Measurements from ENCODE around the gene SEPTIN5.

SEPTIN5 gene

DNA sequence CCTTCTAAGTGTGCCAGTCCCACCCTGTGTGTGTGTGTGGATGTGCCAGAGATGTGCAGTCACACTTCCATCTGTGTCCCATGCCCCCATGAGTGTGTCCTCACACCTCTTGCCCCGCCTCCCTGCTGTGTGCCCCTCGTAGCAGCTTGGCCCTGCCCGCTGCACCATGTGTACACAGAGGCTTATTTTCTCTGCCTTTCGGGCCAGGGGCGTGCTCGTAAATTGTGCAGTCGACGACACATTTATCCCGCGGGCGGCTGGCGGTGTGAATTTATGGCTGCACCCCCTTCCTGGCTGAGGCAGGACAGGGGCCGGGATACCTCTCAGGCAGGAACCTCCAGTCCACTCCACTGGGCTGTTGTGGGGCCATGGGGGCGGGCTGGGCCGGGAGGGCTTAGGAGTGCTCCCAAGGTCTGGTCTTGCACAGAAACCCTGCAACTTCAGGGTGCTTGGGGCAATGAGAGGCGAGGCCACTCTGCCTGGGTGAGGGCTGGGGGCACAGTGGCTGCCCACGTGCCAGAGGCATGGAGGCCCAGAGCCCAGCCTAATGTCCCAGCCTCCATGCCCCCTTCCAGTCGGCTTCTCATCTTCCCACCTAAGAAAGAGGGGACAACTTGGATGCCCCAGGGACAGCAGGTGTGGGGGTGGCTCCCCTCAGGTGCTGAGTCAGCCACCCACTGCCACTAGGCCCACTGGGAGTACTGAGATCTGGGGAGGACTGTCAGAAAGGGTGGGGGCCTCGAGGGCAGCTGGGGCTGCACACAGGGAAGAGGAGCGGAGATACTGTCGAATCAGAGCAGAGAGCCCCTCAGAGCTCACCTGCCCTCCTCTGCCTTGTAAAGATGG, 21.6 kb downstream of the SEPTIN5 start:
- no peak for DNase-seq

DNA sequence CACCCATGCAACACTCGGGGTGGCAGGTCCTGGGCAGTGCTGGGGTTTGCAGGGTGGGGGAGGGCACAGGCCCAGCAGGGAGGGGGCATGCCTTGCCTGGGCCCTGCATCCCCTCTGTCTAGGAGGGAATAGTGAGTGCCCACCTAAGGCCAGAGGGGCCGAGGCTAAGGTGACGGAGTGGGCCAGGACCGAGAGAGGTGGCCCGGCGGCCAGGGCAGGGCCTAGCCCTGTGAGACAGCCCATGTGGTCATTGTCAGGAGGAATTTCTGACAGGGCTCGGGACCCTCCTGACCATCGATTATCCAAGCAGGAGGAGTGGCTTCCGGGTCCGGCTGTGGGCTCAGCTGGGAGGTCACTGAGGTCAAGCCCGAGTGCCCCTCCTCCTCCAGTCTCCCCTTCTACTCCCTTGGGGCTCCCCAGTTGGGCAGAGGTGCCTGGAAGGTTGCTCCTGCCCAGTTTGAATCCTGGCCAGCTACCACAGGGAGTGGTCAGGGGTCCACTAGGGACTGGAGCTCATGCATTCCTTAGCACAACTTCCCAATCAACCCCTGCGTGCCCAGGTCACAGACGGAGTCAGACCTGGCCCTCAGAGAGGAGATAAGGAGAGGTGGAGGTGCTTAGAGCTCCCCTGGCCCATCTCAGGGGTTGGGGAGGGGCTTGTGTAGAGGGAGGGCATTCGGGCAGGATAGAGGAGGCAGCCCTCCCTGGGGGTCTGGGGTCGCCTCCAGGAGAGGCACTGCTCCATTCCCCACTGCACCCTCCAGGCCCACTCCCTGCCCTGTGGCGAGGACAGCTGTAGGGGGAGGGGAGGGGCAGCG, 23.8 kb downstream of the SEPTIN5 start:
- DNase-seq: no peak

DNA sequence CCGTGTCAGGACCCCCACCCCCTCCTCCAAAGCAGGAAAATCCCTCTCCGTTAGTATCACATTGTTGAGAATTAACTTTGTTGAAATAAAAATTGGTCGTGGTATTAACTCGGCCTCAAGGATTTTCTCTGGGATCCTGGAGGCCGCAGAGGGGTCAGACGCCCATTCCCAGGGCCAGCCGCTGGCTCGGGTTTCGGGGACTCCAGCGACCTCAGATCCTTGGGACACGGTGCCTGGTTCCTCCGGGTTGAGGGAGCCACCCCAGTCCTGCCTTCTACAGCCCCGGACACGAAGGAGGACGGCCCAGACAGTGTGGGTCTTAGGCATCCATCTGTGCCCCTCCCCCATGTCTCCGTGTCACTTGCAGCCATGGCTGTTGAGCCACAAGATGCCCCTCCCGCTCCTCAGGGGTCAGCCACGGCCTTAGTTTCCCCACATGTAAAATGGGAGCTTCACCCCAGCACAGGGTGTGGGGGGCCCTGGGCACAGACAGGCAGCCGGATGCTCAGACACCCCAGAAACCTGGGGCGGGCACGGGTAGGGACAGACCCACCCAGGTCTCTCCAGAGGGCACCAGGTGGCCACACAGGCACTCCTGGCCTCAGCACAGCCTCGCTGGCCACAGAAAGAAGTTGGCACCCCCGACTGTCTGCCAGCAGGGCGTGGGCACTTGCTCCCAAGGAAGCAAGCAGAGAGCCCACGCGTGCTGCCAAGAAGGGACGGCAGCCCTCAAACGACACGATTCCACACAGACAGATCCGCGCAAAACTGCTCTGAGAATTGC, 24.6 kb downstream of the SEPTIN5 start:
- DNase-seq: no peak

DNA sequence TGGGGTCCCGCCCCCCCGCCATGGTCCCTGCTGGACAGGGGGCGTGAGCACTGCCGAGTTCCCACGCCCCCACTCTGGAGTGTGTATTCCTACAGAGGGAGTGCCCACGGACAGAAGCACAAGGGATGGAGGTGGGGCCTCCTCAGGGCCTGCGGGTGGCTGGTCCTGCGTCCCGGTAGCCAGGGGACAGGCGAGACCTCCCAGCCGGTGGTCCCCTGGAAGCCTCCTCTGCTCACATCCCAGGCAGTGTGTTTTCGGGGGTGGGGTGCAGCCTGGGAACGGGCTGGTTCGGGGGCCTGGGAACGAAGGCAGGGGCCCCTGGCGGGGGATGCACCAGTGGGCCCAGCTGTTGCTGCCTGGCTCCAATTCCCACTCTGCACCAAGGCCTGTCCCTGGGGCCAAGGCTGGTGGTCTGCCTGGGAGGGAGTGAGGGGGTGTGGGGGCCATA, 25.2 kb downstream of the SEPTIN5 start:
- DNase-seq: no peak

DNA sequence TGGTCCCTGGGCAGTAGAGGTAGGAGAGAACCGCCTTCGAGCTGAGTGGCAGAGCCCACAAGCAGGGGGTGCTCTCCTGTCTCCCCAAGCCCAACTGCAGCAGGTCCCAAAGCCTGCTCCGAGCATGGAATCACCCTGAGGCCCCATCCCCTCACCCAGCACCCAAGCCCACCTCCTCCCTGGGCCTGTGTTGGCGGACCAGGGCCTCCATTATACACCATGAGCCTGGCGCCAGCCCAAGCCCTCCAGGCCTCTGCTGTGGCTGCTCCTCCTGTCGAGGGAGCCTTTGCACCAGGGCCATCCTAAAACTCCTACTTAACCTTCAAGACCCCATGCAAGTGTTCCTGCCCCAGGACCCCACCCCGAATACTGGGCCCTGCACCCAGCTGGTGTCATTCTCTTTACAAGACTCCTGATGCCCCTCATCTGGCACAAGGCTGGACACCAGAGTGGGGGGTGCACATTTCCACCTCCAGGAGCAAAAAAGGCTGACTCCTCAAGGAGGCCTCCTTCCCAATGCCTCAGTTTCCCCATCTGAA, 25.7 kb downstream of the SEPTIN5 start:
- no peak for DNase-seq

DNA sequence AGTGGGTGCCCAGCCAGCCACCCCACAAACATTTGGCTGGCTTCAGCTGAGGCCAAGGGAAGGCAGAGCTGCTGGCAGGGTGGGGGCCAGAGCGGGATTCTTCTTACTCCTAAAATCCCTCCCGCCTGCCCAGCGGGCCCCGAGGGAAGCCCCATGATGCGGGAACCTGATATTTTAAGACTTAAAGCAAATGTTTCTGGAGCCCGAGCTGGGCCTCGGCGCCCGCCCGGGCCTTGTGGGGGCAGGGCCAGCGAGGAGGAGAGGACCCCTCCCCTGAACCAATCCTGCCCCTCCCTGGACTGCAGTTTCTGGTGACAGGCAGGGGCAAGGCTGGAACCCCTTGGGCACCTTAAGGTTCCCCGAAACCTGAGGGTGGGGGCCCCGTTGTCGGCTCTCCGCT, 26.3 kb downstream of the SEPTIN5 start:
- DNase-seq: no peak

DNA sequence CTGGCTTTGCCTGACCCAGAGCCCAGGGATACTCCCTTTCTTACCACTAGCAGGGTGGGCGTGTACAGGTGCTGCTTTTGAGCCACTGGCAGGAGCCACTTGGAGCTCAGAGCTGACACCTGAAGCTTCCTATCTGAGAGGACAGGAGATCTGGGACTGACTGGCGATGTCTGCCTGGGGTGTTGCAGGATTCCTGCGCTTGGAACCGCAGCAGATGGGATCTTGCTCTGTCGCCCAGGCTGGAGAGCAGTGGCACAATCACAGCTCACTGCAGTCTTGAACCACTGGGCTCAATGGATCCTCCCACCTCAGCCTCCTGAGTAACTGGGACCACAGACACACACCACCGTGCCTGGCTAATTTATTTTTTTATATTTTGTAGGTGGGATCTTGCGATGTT, 26.8 kb downstream of the SEPTIN5 start:
- DNase-seq: no peak

DNA sequence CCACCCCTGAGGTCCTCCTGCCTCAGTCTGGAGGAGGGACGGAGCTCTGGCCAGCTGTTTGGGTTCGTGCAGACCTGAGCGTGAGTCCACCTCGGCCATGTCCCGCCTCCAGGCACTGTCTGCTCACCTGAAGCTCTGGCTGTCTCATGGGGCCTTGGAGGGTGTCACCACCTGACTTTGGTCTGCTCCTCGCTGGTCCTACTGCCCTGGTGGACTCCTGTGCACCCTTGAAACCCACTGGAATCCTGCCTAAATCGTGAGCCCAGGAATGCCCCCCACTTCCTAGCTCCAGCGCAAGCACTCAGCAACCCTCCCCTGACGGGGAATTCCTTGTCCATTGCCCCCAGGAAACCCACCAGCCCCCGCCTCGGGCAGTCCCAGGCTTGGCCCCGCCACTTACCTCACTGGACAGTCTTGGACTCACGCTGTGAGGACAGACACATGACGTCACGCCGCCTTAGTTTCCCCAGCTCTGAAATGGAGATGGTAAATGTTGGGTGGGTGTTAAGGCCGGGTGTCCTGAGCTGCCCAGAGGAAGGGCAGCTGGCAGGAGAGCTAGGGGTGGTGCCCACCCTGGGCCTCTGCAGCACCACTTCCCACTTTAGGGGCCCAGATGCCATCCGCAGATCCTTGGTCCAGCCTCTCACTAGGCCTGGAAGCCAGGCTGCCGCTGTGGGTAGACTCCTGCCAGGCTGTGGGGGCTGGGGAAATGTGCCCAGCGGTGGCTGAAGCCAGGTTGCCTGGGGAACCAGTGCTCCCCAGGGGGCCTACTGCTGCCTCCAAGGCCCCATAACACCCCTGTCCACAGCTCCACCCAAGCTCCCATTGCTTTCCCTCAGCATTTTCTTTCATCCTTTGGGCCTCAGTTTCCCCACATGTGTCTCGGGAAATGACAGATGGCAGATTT, 28.1 kb downstream of the SEPTIN5 start:
- DNase-seq: no peak

DNA sequence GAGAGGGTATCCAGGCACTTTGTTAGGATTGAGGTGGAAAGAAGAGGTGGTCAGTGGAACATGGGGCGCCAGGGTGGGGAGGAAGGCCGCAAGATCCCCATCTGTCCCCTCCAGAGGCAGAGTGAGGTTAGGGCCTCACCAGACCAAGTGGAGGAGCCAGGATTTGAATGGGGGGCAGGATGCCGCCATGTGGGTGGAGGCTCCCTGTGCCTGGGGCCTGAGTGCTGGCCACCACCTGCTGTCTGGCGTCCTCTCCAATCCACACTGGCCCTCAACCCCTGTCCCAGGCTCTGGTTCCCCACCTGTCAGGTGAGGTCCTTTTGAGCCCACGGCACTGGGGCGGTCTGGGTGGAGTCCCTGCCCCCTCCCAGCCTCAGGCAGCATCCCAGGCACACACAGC, 28.8 kb downstream of the SEPTIN5 start:
- no peak for DNase-seq

DNA sequence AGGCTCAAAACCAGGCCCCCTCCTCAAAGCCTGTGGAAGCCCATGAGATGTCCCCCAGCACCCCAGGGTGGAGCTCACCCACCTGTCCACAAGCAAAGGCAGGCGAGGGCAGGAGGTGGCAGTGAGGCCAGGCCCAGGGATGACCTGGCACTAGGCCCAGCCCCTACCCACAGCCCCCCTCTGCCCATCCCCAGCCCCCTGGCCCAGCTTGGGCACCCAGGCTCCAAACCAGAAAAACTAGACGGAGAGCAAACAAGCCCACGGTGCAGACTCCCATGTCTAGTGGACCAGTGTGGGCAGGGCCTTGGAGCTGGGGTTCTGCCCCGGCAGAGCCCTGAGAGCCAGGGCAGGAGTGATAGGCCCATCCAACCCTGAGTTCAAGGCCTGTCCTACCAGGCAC, 29.3 kb downstream of the SEPTIN5 start:
- DNase-seq: no peak

DNA sequence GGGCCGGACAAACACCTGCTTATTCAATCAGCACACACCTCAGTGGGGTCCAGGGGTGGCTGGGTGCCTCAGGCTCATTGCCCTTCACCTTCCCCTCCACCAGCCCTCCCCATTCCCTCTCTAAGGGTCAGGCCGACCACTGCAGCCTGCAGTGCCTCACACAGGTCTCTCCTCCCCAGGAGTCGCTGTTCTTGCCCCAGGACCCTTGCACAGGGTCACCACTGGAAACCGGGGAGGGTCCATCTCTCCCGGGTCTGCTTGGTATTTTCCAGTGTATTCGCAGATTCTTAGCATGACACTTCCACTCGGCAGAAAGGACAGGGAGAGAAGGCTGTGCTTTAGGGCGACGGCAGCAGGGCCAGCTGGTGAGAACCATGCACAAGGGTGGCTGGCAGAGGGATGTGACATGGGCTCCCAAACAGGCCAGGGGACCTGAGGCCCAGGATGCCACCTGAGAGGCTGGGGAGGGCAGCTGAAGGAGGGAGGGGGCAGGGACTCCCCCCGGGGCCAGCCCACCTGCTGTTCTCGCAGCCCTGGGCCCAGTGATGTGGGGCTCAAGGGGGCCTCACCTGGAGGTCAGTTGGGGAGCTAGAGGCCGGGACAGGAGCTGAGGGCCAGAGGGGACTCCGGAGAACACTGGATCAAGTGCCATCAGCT, 30.2 kb downstream of the SEPTIN5 start:
- DNase-seq: no peak

DNA sequence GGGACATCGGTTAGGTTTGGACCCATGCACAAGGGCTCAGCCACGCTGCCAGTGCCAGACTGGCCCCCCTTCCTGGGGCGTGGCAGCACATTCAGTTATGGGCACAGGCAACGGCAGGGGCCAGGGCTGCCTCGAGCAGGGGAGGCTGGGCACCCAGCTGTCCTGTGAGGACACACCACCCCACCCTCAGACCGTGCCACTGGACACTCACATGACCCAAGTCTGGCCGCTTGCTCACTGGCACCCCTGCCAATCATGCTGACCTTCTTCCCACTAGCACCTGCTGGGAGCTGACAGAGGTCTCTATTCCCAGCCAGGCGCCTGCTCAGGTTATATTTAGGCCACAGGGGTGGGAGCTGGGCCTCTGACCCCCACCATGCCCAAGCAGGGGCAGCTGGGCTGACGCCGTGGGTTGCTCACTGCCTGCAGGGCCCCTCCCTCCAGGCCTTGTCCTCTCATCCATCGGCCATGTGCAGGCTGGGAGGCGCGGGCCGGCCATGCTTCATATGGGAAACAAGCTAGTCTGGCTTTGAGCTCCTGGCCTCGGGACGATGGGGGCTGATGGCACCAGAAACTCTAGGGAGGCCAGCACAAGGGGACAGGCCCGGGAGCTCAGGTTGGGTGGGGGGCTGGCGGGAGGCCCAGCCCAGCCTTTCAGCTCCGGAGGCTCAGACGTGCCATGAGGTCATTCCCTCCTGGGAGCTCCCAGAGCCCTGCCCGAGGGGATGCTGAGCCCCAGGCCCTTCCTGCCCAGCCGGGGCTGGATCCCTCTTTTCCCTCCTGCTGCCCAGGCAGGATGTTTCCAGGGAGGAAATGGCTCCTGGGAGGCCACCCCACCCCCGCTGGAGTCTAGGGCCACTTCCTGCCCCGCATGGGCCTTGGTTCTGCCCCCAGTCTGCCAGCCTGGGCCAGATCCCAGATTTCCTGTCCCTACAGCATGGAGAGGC, 31.1 kb downstream of the SEPTIN5 start:
- DNase-seq: no peak

DNA sequence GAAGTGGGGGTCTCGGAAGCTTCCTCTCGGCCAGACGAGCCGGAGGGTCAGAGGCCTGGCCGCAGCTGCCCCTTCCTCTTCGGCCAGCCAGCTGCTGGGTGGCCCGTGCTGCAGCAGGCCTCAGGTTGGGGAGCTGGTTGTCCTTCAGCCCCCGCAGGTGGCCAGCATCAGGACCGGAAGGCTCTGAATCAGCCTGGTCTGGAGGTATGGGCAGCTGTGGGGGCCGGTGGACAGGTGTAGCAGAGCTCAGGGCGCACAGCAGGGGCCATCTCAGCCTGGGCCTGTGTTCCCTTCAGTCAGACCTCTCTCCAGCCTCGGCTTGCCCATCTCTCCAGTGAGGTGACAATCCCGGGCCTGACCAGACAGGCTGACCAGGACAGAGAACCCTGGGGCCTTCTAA, 32.4 kb downstream of the SEPTIN5 start:
- no peak for DNase-seq

DNA sequence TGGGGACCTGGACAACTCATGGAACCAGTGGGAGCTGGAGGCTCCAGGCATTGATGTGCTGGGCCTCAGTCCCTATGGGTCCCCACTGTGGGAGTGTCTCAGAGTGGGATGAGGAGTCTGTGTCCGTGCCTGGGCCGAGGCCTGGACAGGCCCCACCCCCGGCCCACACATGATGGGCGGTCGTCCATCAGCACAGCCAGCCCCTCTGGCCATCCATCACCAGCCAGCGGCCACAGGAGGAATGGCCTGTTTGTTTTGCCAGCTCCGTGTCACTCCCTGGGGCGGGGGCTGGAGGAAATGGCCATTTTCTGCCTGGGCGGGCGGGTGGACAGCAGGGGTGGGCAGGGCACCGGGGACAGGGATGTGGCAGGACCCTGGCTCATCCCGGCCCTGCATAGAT, 33.2 kb downstream of the SEPTIN5 start:
- no peak for DNase-seq

DNA sequence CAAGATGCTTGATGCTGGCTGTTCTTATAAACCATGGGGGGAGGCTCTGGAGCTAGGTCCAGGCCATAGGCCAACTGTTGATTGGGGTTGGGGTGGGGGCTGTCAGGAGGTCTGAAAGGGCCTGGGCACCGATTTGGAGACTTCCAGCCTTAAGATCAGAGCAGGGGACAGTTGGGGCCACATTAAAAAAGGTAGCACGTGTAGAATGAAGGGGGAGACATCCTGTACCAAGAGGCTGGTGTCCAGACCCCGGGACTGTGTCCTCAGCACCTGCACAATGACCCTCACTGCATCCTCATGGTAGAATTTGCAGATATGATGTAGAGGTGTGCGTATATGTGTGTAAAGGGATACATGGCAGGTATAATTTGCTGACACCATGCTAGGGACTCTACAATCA, 33.8 kb downstream of the SEPTIN5 start:
- DNase-seq: no peak

DNA sequence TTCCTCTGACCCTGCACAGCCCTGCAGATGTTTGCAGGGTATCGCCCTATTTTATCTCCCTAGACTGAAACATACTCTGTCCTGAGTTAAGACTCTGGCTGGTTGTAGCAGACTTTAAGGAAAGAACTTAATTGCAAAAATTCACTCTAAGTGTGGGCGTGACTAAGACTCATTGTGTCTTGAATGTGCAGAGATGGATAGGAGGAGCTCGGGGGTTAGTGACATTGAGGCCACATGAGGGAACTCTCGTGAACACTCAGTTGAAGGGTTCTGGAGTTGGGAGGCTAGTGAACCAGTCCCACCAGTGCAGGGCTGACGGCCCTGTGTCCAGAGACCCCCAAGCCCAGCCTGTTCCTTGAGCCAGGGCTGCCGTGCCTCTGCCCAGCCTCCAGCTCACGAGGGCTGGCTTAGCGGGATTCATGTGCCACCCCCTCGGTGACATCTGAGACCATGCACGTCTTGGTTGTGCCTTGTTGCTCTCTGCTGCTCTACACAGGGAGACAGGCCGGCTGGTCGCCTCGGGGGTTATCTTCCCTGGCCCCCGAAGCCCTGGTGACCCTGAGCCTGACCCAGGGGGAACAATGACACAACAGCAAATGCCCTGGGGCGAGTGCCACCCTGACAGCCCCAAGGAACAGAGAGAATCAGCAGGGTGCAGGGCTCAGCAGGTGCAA, 34.8 kb downstream of the SEPTIN5 start:
- DNase-seq: no peak

DNA sequence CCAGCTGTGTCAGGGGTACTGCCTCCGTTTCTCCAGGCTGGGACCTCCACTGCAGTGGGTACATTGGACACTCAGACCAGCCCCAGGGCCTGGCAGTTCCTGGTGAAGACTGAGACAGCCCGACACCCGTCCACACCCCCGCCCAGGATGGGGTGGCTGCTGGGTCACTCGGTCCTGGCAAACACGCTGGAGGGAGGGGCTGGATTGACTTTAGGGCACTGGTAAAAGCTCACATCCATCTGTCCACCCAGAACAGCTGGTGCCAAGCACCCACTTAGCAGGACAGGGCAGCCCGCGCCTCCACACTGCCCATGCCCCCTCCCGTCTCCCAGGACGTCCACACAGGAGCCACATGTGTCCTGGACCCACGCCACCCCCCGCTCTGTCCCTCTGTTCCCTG, 35.6 kb downstream of the SEPTIN5 start:
- no peak for DNase-seq

DNA sequence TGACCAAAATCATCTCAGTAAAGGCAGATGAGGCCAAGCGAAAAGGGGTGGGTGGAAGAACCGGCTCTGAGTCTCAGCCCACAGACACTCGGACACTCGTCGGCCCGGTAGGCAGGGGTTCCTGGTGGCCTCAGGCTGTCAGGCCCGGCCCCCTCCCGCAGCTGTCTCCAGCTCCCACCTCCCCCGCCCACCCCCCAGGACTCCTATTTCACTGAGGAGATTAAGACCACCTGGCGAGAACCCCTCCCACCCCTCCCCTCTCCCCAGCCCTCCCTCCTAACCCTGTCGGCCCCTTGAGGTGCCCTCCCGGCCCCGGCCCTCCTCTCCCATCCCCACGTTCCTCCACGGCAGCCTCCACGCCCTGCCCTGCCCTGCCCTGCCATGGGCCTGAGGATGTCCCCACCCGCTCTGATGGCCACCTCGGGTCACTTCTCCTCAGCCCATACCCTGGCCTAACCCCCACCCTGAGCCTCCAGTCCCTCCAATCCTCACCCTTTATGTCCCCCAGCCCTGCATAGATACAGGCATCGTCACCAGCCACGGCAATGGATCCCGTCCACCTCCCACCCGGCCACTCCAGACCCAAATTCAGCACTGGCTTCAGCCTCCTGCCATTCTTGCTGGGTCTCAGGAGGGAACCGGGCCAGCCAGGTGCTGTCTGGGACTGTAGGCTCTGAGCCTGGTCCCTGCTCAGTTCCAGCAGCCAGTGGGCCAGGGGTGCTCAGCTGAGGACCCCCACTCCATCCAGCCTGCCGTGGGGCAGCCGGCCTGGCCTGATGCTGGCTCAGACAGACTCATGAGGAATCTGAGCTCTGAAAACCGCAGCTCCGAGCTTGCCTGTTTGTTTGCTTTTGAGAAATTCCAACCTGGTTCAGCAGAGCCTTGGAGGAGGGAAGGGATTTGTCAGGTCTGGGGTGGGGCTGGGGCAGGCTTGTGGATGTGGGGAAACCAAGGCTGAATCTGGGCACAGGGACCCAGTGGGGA, 36.5 kb downstream of the SEPTIN5 start:
- DNase-seq: no peak

All from stimulated activated CD4-positive, alpha-beta T cell treated with anti-CD3 and anti-CD28 coated beads, Interleukin-4, amount 100 ng/mL, for 24 hours (primary cell).